Psoas muscle (tissue), 8 donors: ENCODE data around the gene ERFL. TPM values are rescaled to one million over a fixed set of nuclear protein-coding genes. Genes with fewer than 3 reads are reported as not detected.

Experiments
- ATAC-seq, 4 donors: fragments of 200-7000 bp; cut with Tn5 transposase; one replicate each; pipeline ENCODE4 v1.9.1; 2020; ENCODE audit warnings: moderate library complexity in 3 of 4, mild to moderate bottlenecking in 2 of 4
- DNase-seq, 2 donors: peaks; one replicate each; pipeline ENCODE4 v3.0.0-alpha.2; 2020
- H3K27ac ChIP-seq: fragments of 200-600 bp; one replicate; pipeline ENCODE4 v1.8.0; 2022
- H3K27me3 ChIP-seq, 3 donors: fragments of 200-600 bp in 1 of 3; one replicate each; pipeline versions ENCODE4 v1.6.1 to v1.8.0; 2013 to 2022; ENCODE audit warnings: low read length in 2 of 3, mild to moderate bottlenecking in 2 of 3, moderate library complexity in 1 of 3; ENCODE audit not compliant: insufficient read depth in 3 of 3
- H3K36me3 ChIP-seq, 2 donors: fragments of 200-600 bp in 1 of 2; one replicate each; pipeline versions ENCODE4 v1.6.1 to v1.8.0; 2013 to 2022; ENCODE audit warnings: low read depth in 1 of 2, mild to moderate bottlenecking in 1 of 2, moderate library complexity in 1 of 2; ENCODE audit not compliant: insufficient read depth in 1 of 2
- H3K4me1 ChIP-seq: fragments of 200-600 bp; one replicate; pipeline ENCODE4 v1.8.0; 2022
- H3K4me3 ChIP-seq: fragments of 200-600 bp; one replicate; pipeline ENCODE4 v1.8.0; 2022; ENCODE audit warnings: mild to moderate bottlenecking
- H3K9me3 ChIP-seq: fragments of 200-600 bp; one replicate; pipeline ENCODE4 v1.8.0; 2022
- WGBS, 3 donors: extraction: QIAGEN DNeasy Blood & Tissue Kit; methylation state at CpG; one replicate each; pipeline versions ENCODE4 v1.1.6 to v1.1.7; 2013; 5-methylcytosine and 5-hydroxymethylcytosine counted together
- intact Hi-C, 2 donors: fragments of 100-400 bp; cut with DNase I; formaldehyde crosslinking; loops; one replicate each; pipeline versions ENCODE4 v1.11.0 to v1.14.2; 2022
- polyA plus RNA-seq, 3 donors: library from polyadenylated mRNA; stranded (reverse); fragments of 200-250 nt; gene quantifications; one replicate each; pipeline ENCODE4 v1.2.3, GENCODE V29; 2013
- total RNA-seq, 4 donors: library from RNA; stranded (reverse); fragmentation: NEBNext Ultra II Directional in 2 of 4; extraction: Animal tissue kit (Norgen Biotek cat#: 25700) in 2 of 4; gene quantifications; one replicate each; pipeline versions ENCODE4 v1.2.1 to v1.2.4, GENCODE V29; 2021 to 2023
- TF ChIP-seq, protein P1 (sequence below): fragments of 200-600 bp; IDR thresholded peaks from one replicate; pipeline ENCODE4 v1.8.0; 2022; ENCODE audit warnings: antibody characterized with exemption
- donor health status: healthy with polysubstance abuse.
- donor health status: DM: no; HTN: no; CAD: no; lungs with moderate emphysema.
- donor health status: Bipolar disorder and iron deficiency.
- donor health status: healthy.
- donor health status: DM: yes; HTN: yes; CAD: no.
- donor health status: DM: no; HTN: no; CAD: no.
- donor health status: DM: no; HTN: no; CAD: no.
- donor health status: DM: yes; HTN: yes; CAD: no.

The ERFL gene
- total and polyA plus RNA-seq, 7 donors = 0.03 TPM; not detected in 6

DNA sequence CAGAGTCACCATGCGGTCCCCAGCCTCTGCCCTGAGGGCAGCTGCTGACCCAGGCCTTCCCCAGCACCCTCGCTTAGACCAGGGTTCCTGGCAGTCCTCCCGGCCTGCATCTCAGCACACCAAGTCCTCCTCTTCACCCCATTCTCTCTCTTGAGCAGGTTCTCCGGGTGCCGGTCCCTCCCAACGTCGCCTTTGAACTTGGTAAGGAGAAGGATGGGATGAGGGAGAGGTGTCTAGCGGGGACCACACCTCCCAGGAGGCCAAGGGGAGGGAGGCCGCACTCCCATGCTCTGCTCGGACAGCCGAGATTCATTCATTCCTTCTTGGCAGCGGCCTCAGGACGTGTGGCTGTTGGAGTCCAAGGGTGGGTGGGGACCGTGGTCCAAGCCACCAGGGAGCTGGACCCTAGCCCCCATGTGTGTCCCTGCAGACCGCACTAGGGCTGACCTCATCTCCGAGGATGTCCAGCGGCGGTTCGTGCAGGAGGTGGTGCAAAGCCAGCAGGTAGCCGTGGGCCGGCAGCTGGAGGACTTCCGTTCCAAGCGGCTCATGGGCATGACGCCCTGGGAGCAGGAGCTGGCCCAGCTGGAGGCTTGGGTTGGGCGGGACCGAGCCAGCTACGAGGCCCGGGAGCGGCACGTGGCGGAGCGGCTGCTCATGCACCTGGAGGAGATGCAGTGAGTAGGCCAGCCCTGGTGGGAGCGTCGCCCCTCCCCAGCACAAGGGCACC is 35.9 kb downstream of the ERFL start:
- no peak overlapping the region for H3K4me3 ChIP-seq
- ATAC-seq (no peak), DNase-seq (no peak)
- no peaks in the 10 kb centered on the region for H3K27me3 ChIP-seq
- WGBS, 3 donors = 80 to 83% (median 80%) methylated on average over 34 of the region's 34 CpGs
- TF ChIP-seq, protein P1, sequence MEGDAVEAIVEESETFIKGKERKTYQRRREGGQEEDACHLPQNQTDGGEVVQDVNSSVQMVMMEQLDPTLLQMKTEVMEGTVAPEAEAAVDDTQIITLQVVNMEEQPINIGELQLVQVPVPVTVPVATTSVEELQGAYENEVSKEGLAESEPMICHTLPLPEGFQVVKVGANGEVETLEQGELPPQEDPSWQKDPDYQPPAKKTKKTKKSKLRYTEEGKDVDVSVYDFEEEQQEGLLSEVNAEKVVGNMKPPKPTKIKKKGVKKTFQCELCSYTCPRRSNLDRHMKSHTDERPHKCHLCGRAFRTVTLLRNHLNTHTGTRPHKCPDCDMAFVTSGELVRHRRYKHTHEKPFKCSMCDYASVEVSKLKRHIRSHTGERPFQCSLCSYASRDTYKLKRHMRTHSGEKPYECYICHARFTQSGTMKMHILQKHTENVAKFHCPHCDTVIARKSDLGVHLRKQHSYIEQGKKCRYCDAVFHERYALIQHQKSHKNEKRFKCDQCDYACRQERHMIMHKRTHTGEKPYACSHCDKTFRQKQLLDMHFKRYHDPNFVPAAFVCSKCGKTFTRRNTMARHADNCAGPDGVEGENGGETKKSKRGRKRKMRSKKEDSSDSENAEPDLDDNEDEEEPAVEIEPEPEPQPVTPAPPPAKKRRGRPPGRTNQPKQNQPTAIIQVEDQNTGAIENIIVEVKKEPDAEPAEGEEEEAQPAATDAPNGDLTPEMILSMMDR = no peak
- H3K9me3 ChIP-seq = no peaks in the 10 kb centered on the region
- intact Hi-C loops = no loop called here
- peaks cover 2 to 42% of the 10 kb centered on the region in 2 donors for H3K36me3 ChIP-seq
- no peak overlapping the region for H3K27ac ChIP-seq
- no peaks in the 10 kb centered on the region for H3K4me1 ChIP-seq

DNA sequence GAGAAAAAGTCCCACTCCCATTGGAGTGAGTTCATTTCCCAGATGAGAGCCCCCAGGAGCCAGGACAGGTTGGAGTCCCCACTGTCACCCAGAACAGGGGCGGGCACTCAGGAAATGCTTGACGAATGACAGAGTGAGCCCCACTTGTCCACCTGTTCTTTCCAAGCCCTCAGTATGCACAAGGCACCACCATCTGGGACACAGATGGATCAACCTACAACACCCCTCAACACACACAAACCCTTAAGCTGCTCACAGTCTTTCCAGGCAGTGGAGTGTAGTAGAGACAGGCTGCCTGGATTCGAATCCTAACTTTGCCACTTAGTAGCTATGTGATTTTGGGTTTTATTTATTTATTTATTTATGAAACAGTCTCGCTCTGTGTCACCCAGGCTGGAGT is 37.3 kb downstream of the ERFL start:
- H3K9me3 ChIP-seq = no peaks in the 10 kb centered on the region
- no peak overlapping the region for H3K27ac ChIP-seq
- H3K27me3 ChIP-seq = no peaks in the 10 kb centered on the region
- intact Hi-C loops = no loop called here
- WGBS, 3 donors = 91 to 96% (median 96%) methylated on average over 4 of the region's 4 CpGs
- H3K4me3 ChIP-seq = no peak overlapping the region
- H3K4me1 ChIP-seq = no peaks in the 10 kb centered on the region
- H3K36me3 ChIP-seq = peaks cover 2 to 36% of the 10 kb centered on the region in 2 donors
- TF ChIP-seq, protein P1 = no peak
- DNase-seq (no peak), ATAC-seq (no peak)

DNA sequence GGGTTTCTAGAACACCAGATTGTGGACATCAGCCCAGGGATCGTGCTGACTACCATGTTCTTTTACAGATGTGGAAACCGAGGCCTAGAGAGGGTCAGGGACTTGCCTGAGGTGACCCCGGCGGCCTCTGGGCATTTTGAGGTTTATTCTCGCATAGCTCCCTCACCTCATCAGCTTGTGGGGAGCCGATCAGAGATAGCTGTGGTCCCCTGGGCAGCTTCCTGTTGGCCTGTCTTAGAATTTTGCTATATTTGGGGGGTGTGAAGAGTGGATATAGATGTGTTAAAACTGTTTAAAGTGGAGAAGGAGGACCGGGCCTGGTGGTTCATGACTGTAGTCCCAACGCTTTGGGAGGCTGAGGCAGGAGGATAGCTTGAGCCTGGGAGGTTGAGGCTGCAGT is 38.4 kb downstream of the ERFL start:
- ATAC-seq = no peak
- intact Hi-C loops = no loop called here
- Histone ChIP-seq H3K9me3 (no peaks in the 10 kb centered on the region), H3K4me3 (no peak overlapping the region), H3K27me3 (no peaks in the 10 kb centered on the region), H3K27ac (no peak overlapping the region), H3K4me1 (peaks cover 3% of the 10 kb centered on the region), H3K36me3 (peaks cover 0 to 26% of the 10 kb centered on the region in 2 donors)
- 88 to 94% (median 91%) methylated on average over 8 of the region's 8 CpGs for WGBS, 3 donors
- TF ChIP-seq, protein P1 = no peak
- DNase-seq = no peak

DNA sequence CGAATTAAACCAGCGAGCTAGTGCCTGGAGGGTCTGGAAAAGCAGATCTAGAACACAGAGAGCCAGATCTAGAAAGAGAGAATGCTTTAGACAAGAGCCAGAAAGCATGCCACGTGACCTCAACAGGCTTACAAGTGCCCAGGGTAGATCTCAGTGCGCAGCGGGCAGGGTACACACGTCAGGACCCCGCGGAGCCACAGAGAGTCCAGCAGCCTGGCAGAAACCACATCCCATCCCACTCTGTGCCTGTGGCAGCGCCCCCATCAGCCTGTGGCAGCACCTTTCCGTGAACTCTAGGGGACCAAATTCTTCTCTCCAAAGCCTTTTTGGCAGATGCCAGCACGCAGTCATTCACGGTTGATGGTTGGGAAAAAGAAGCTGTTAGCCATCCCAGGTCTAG is 39.3 kb downstream of the ERFL start:
- WGBS, 3 donors = 83 to 89% (median 87%) methylated on average over 12 of the region's 12 CpGs
- H3K27ac ChIP-seq = no peak overlapping the region
- H3K4me3 ChIP-seq = no peak overlapping the region
- ATAC-seq (no peak), DNase-seq (no peak)
- no peaks in the 10 kb centered on the region for H3K9me3 ChIP-seq
- H3K27me3 ChIP-seq = no peaks in the 10 kb centered on the region
- TF ChIP-seq, protein P1 = no peak
- intact Hi-C loops = no loop called here
- peaks cover 0 to 21% of the 10 kb centered on the region in 2 donors for H3K36me3 ChIP-seq
- H3K4me1 ChIP-seq = peaks cover 6% of the 10 kb centered on the region
